ENCODE measurements around the gene LGALS13. TPM values are rescaled to one million over a fixed set of nuclear protein-coding genes. Genes with fewer than 3 reads are reported as not detected.

The LGALS13 gene, protein sequence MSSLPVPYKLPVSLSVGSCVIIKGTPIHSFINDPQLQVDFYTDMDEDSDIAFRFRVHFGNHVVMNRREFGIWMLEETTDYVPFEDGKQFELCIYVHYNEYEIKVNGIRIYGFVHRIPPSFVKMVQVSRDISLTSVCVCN
- total RNA-seq = not detected
- not detected for polyA plus RNA-seq

DNA sequence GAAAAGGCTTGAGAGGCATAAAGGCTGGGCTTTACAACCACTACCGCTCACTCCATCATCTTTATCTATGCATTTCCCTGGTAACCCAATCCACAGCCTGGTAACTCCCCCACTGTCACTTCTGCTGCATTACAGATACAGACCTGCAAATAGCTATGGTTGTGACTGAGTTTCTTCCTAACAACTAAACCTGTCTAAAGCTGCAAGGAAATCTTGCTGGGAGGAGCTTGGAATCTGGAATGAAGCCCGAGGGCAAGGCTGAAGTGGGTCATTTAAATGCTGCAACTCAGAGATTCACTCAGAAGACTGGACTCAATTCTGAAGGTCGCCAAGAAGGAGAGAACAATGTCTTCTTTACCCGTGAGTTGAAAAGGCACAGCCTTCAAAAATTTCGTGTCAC, at the start of gene LGALS13:
TSS of gene LGALS13 (plus strand) at position 301 of the 400 bp plus-strand sequence. CDS start at position 346, 45 bp downstream.
- DNase-seq (no peak), ATAC-seq (no peak), FAIRE-seq (no peak)
- Histone ChIP-seq H3K4me3 (no peak within 1 kb of the TSS), H3K4me1 (no peaks in the 10 kb centered on the region), H3K9me3 (no peaks in the 10 kb centered on the region), H3K27ac (no peak within 1 kb of the TSS), H3K27me3 (no peaks in the 10 kb centered on the region), H3K36me3 (no peaks in the 10 kb centered on the region)
- intact Hi-C loops (cut with DNase I) = no loop called here
- WGBS, 2 donors = 18 to 26% methylated on average over 5 of the region's 5 CpGs
- TF ChIP-seq, protein P1, sequence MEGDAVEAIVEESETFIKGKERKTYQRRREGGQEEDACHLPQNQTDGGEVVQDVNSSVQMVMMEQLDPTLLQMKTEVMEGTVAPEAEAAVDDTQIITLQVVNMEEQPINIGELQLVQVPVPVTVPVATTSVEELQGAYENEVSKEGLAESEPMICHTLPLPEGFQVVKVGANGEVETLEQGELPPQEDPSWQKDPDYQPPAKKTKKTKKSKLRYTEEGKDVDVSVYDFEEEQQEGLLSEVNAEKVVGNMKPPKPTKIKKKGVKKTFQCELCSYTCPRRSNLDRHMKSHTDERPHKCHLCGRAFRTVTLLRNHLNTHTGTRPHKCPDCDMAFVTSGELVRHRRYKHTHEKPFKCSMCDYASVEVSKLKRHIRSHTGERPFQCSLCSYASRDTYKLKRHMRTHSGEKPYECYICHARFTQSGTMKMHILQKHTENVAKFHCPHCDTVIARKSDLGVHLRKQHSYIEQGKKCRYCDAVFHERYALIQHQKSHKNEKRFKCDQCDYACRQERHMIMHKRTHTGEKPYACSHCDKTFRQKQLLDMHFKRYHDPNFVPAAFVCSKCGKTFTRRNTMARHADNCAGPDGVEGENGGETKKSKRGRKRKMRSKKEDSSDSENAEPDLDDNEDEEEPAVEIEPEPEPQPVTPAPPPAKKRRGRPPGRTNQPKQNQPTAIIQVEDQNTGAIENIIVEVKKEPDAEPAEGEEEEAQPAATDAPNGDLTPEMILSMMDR (IDR thresholded peaks at IDR 0.05) = no peak

DNA sequence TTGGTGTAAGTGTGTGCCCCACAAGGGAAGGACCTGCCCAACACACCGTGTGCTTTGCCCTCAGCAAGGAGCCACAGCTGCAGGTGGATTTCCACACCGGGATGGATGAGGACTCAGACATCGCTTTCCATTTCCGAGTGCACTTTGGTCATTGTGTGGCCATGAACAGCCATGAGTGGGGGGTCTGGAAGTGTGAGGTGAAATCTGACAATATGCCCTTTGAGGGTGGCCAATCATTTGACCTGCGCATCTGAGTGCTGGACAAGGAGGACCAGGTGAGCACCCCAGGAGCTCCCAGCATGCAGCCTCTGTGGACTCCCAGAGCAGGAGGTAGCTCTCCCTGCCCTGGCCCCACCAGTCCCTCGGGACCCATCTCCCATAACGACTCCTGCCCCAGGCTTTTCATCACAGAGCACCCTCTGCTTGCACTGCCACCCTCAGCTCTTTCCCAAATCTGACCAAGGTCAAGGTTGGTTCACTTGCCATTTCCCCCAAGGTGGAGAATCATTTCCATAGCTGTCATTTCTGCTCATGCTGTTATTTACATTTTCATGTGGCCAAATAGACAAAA, 49.2 kb upstream of the LGALS13 start:
- TF ChIP-seq, protein P1 (IDR thresholded peaks at IDR 0.05) = no peak
- 43 to 57% methylated on average over 7 of the region's 7 CpGs for WGBS, 2 donors
- intact Hi-C loops (cut with DNase I) = no loop called here

DNA sequence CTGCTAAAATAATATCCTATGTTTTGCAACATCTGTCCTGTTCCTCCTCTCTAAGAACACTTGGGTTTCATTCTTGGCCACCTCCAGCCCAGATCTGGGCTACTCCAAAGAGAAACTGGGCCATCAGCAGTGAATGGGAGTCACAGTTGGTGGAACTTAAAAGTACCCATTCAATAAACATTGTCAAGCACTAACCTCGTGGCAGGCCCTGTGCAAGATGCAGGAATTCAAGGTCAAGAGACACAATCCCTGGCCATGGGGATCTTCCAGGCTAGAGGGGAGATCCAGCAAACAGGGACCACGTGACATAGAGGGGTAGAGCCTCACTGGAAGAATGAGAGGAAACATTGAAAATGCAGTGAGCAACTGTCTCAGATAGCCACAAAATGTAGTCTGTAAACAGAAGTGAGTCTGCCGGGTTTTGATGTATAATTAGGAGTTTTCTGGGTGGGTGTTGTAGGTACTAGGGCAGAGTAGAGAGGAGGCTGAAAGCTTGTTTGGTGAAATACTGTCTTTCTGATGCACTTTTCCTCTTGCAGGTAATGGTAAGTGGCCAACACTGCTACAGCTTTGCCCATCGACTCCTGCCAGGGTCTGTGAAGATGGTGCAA, 47.5 kb upstream of the LGALS13 start:
- H3K27me3 ChIP-seq = no peaks in the 10 kb centered on the region
- H3K4me3 ChIP-seq = no peak overlapping the region
- intact Hi-C loops (cut with DNase I) = loop anchor here in 1 of 3 donors (5.0 kb wide), 1 partner anchor 117 kb away; no protein-coding TSS in a partner anchor
- H3K4me1 ChIP-seq = no peaks in the 10 kb centered on the region
- TF ChIP-seq, protein P1 (IDR thresholded peaks at IDR 0.05) = no peak
- no peak for DNase-seq
- ATAC-seq = no peak
- H3K9me3 ChIP-seq = no peaks in the 10 kb centered on the region
- WGBS, 2 donors = 47 to 62% methylated on average over 4 of the region's 4 CpGs
- no peak for FAIRE-seq
- no peaks in the 10 kb centered on the region for H3K36me3 ChIP-seq
- no peak overlapping the region for H3K27ac ChIP-seq

More for the DNA sequence above, 49.2 kb upstream of the LGALS13 start:
- H3K4me3 ChIP-seq = no peak overlapping the region
- H3K27ac ChIP-seq = no peak overlapping the region
- no peak for ATAC-seq
- H3K27me3 ChIP-seq = no peaks in the 10 kb centered on the region
- no peaks in the 10 kb centered on the region for H3K9me3 ChIP-seq
- H3K4me1 ChIP-seq = no peaks in the 10 kb centered on the region
- DNase-seq = no peak
- H3K36me3 ChIP-seq = no peaks in the 10 kb centered on the region
- FAIRE-seq = no peak

DNA sequence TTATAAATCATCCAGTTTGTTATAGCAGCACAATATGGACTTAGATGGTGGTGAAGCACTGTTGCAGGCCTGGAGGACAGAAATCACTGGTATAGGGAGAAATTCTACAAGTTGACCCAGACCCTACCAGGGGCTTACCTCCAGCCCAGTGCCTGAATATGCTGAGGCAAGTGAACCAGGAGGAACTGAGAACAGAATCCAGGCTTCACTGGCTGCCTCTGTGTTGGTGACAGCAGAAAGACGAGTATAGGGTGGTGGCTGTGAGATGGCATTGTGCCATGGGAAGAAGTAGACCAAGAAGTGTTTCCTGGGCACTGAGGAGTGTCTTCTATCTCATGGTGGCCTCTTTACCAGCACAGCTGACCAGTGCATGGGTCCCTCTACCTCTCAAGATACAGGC, 46.4 kb upstream of the LGALS13 start:
- H3K36me3 ChIP-seq = no peaks in the 10 kb centered on the region
- no peak overlapping the region for H3K27ac ChIP-seq
- no peak for FAIRE-seq
- H3K9me3 ChIP-seq = no peaks in the 10 kb centered on the region
- ATAC-seq = no peak
- intact Hi-C loops (cut with DNase I) = loop anchor here in 1 of 3 donors (5.0 kb wide), 1 partner anchor 116 kb away; no protein-coding TSS in a partner anchor
- no peak for DNase-seq
- no peaks in the 10 kb centered on the region for H3K4me1 ChIP-seq
- H3K27me3 ChIP-seq = no peaks in the 10 kb centered on the region
- WGBS, 2 donors = 40 to 48% methylated on average over 1 of the region's 1 CpG
- TF ChIP-seq, protein P1 (IDR thresholded peaks at IDR 0.05) = no peak
- no peak overlapping the region for H3K4me3 ChIP-seq

All from pancreas (tissue), 10 donors.